Activated naive CD4-positive, alpha-beta T cell (primary cell): ENCODE measurements around the gene DIP2B.
"Not testable (repeated sequence)": the region's sequence is repeated elsewhere in the genome, so short reads cannot be mapped to it uniquely, and the experiment has no call there.

Source experiments
- DNase-seq, 4 experiments: peaks; one replicate each; lab custom pipeline; 2025; lab: John Stamatoyannopoulos, UW

DIP2B gene

GRCh38 chr12:50550530-50551223 is 45.9 kb downstream of the DIP2B start:
- no peak for DNase-seq

GRCh38 chr12:50551866-50552265 is 47.1 kb downstream of the DIP2B start:
- DNase-seq = no peak

DNA sequence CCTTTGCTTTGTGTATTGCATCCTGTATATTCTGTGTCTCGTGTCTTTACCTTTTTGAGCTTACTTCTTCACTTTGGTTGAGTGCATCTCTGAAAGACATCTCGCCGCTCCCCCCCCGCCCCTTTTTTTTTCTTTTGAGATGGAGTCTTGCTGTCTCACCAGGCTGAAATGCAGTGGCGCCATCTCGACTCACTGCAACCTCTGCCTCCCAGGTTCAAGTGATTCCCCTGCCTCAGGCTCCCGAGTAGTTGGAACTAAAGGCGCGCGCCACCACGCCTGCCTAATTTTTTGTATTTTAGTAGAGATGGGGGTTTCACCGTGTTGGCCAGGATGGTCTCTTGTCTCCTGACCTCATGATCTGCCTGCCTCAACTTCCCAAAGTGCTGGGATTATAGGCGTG is 49.9 kb downstream of the DIP2B start:
- DNase-seq = no peak

DNA sequence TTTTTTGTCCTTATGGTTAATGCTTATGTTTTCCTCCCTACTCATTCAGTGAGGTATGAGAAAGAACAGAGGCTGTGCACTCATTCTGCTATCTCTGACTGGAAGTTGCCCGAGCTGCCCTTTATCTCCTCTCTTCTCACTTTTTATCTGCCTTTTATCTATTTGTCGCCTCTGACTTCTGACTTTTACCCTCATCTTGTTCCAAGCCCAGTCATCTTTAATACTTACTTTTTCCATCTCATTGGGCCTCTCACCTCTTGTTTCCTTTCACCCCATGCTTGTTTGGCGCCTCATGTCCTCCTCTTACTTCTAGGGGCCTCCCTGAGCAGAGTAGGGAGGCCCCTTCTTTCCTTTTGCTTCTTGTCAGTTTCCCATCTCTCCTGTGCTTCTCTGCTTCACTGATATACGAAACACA is 50.7 kb downstream of the DIP2B start:
- no peak for DNase-seq

DNA sequence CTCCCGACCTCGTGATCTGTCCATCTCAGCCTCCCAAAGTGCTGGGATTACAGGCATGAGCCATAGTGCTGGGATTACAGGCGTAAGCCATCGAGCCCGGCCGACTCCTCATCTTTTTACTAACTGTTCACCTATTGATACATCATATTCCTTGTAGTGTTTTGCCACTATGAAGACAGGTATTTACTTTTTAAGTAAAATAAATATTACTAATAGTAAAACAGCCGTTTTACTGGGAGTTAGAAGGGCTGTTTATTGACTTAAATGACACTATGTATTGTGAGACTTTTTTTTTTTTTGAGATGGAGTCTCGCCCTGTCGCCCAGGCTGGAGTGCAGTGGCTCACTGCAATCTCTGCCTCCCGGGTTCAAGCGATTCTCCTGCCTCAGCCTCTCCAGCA is 51.5 kb downstream of the DIP2B start:
- DNase-seq = no peak

DNA sequence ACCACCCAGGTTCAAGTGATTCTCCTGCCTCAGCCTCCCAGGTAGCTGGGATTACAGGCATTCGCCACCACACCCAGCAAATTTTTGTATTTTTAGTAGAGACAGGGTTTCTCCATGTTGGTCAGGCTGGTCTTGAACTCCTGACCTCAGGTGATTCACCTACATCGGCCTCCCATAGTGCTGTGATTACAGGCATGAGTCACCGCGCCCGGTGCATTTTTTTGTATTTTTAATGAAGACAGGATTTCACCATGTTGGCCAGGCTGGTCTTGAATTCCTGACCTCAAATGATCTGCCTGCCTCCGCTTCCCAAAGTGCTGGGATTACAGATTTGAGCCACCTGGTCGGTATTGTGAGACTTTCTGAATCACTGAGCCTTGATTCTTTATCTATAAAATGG is 52.0 kb downstream of the DIP2B start:
- DNase-seq = not testable (repeated sequence)

DNA sequence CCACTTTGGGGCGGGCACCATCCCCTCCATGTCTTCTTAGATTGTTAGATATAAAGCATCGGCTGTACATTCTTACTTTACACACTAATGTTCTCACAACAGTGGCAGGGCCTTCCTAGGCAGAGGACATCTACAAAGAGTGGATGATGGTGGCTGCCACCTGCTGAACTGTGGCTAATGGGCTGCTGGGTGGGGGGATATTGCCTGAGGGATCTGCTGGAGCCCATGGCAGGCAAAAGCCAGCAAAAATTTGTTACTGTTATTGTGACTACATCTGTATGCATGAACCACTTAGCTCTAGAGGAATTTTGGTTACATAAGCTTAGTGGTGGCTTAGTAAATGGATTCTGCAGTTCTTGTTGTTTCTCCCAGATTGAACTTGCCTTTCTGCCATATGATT is 52.6 kb downstream of the DIP2B start:
- DNase-seq = no peak

DNA sequence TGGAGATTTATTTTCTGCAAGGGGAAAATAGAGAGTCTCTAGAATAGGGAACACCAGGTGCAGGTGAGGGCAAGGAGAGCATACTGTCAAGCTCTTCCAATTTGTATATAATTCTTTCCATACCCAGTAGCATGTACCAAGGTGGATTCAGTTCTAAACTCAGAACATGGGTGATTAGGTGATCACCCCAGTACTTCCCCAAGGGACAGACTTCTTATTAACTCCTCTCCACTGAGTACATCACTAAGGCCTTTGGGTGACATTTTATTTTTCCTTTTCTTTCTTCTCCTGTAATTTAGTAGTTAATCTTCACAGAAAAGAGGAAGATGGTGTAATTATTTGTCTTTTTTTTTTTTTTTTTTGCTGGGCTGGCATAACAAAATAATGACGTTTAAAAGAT is 54.2 kb downstream of the DIP2B start:
- DNase-seq = no peak

- DNase-seq = no peak
These were observed 58.0 kb downstream of the DIP2B start for GRCh38 chr12:50562520-50563433.

DNA sequence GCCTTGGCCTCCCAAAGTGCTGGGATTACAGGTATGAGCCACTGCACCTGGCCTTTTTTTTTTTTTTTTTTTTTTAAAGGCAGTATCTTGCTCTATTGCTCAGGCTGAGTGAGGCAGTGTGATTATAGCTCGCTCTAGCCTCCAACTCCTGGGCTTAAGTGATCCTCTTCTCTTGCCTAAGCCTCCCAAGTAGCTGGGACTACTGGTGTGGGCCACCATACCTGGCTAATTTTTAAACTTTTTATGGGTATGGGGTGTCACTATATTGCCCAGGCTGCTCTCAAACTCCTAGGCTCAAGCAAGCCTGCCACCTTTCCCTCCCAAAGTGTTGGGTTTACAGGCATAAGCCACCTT is 58.6 kb downstream of the DIP2B start:
- no peak for DNase-seq

DNA sequence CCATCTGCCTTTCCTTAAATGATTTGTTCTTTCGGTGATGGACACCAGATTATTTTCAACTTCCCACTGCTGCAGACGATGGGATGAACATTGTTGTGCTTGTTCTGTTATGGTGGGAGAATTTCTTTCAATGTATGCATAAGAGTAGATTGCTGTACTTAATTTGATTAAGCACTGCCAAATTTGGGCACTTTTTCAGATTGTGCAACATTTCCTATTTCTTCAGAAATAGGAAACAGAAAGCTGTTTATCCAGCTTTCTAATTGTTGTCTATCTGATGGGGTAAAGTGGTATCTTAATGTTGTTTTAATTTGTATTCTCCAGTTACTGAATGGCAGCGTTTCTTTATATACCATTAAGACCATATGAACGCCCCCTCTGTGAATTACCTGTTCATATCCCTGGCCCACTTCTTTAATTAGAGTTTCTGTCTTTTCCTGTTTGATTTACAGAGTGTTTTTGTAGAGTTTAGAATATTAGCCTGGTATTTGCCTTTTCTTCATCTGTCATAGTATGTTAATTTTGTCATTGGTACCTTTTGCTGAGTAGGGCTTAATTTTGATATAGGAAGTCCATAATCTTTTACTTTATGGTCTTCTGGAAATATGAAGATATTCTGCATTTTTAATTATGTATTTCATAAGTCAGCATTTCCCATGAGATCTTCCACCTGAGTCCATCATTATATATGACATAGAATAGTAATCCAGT is 59.6 kb downstream of the DIP2B start:
- DNase-seq = no peak

DNA sequence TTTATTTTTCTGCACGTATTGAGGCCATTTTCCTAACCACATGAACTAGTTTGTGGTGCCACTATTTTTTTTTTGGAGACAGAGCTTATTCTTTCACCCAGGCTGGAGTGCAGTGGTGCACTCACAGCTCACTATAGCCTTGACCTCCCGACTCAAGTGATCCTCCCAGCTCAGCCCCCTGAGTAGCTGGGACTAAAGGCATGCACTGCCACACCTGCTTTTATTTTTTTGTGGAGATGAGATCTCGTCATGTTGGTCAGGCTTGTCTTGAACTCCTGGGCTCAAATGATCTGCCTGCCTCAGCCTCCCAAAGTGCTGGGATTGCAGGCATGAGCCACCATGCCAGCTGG is 60.1 kb downstream of the DIP2B start:
- DNase-seq = no peak

DNA sequence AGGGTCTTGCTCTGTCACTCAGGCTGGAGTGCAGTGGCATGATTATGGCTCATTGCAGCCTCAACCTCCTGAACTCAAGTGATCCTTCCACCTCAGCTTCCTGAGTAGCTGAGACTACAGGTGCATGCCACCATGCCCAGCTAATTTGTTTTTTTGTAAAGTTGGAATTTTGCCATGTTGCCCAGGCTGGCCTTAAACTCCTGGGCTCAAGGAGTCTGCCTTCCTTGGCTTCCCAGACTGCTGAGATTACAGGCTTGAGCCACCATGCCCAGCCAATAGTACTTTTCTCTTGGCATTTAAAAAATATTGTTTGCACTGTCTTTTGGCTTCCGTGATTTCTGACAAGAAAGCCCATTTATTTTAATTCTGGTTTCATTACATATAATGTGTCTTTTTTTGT is 61.3 kb downstream of the DIP2B start:
- no peak for DNase-seq

DNA sequence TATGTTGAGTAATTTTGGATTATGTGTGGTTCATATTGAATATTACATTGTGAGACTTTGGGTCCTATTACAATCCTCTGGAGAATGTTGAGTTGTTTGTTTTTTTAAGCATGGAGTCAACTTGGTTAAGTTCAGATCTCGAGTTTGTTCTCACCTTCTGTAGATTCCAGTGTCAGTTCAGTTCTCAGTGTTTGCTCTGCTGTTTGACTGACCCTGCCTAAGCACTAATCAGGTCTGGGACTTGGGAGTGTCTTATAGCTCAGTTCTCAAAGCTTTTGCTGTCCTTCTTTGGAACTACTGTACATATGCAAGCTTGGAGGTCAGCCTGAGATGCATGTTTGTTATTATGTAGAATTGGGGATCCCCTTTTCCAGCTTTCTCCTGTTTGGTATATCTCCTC is 63.1 kb downstream of the DIP2B start:
- DNase-seq = no peak

DNA sequence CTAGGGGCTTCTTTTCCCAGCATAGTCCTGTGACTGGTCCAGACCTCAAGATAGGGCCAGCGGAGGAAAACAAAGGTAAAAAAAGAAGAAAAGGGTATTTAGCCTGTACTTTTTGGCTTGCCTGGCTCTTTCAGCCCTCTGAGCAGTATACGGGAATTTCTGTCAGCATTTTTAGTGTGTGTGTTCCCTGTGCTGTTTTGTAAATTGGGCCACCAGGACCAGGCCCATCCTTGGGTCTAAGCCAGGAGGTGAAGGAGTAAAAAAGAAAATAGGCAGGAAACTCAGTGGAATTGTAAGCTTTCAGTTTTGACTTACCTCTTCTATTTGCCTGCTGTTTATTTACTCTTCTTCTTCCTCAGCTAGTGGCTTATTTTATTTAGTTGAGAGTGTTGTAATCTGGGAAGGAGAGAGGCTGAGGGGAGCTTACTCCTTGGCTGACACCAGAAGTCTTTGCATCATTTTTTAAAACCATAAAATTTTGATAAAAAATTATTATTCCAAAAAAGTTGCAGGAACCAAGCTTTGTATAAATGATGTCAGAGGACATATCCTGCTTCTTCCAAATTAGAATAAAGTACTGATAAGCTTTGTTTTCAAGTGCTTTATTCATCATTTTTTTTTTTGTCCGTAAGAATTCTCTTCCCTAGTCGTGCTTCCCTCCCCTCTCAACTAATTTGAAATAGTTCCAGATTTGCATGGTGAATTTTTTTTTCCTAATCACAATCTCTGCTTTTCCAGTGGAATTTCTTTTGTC is 63.7 kb downstream of the DIP2B start:
- DNase-seq = no peak

- no peak for DNase-seq
These were observed 64.5 kb downstream of the DIP2B start for GRCh38 chr12:50569321-50569720.

DNA sequence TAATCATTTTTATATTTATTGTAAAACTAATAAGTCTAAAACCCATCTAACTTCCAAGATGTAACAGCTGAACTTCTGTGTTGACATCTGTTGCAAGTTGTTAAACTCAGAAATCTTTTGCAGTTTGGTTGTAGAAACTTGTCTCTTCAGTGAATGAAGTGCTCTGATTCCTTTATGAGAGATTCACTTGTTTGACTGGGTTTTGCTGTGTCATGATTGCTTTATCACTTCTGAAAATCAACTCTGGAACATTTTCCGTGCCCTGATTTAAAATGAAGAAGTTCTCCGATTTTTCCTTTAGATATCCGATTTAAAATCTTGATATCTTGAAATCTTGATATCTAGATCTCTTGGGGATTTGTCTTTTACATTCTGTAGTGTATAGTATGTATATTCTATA is 65.1 kb downstream of the DIP2B start:
- no peak for DNase-seq

- DNase-seq = no peak
These were observed 67.0 kb downstream of the DIP2B start for GRCh38 chr12:50571786-50572185.

DNA sequence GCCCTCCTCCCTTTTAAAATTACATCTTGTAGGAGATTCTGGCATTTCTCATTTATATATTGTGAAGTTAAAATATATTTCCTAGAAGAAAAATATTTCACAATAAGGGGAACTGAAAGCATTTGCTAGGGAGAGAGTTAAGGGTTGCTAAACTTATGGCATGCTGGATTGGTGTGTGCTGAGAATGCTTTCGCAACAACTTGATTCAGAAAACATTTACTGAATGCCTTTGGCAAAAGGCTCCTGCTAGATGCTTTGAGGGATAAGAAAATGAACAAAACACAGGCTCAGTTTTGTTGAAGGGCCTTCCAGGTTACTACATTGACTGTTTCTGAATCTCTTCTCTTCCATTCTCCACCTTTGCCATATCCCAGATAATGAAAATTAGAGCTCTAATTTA is 67.5 kb downstream of the DIP2B start:
- DNase-seq = no peak

GRCh38 chr12:50572760-50573159 is 68.0 kb downstream of the DIP2B start:
- DNase-seq = no peak

DNA sequence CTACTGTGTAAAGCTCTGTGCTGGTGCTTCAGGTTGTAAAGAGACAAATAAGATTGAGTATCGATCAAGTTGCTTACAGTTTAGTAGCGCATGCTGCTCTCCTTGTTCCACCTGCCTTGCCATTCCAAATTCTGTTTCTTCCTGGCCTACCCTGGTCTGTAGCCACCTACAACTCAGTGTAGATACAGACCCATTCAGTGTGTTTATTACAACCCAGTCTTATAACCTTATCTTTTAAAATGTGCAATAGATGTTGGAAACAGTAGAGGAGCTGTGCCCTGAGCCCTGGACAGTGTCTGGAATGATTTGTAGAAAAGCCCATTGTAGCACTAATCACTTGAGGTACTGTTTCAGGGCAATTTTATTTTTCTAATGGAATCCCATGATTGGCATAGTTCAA is 68.5 kb downstream of the DIP2B start:
- no peak for DNase-seq

GRCh38 chr12:50574601-50575348 is 70.0 kb downstream of the DIP2B start:
- no peak for DNase-seq
